H9 (cell line): Measurements from ENCODE around the gene BICD1. TPM values are rescaled to one million over a fixed set of nuclear protein-coding genes. Genes with fewer than 3 reads are reported as not detected.

ENCODE experiments used
- DNase-seq: peaks from one replicate; pipeline ENCODE4 v3.0.0-alpha.2; 2017
- H2AFZ ChIP-seq: one replicate; pipeline ENCODE4 v1.6.1; 2013; ENCODE audit warnings: mild to moderate bottlenecking, low read length, control low read depth, moderate library complexity
- H2AK5ac ChIP-seq: 2 replicates; pipeline ENCODE4 v1.6.1; 2013; ENCODE audit warnings: low read length, control low read depth, mixed read lengths; ENCODE audit not compliant: insufficient read length
- H2BK120ac ChIP-seq: one replicate; pipeline ENCODE4 v1.6.1; 2013; ENCODE audit warnings: low read depth, mild to moderate bottlenecking, low read length, control low read depth, inconsistent platforms; ENCODE audit not compliant: poor library complexity, severe bottlenecking
- H2BK12ac ChIP-seq: 2 replicates; pipeline ENCODE4 v1.6.1; 2013; ENCODE audit warnings: low read length, control low read depth, mixed read lengths, low read depth; ENCODE audit not compliant: insufficient read length
- H2BK15ac ChIP-seq: 2 replicates; pipeline ENCODE4 v1.6.1; 2013; ENCODE audit warnings: low read depth, low read length, control low read depth
- H2BK20ac ChIP-seq: one replicate; pipeline ENCODE4 v1.6.1; 2013; ENCODE audit warnings: low read depth, mild to moderate bottlenecking, low read length, control low read depth, inconsistent platforms; ENCODE audit not compliant: poor library complexity, severe bottlenecking
- H2BK5ac ChIP-seq: 2 replicates; pipeline ENCODE4 v1.6.1; 2013; ENCODE audit warnings: low read length, control low read depth, mixed read lengths; ENCODE audit not compliant: insufficient read length
- H3K14ac ChIP-seq: 2 replicates; pipeline ENCODE4 v1.6.1; 2013; ENCODE audit warnings: low read length, control low read depth; ENCODE audit not compliant: insufficient read depth
- H3K18ac ChIP-seq: 2 replicates; pipeline ENCODE4 v1.6.1; 2013; ENCODE audit warnings: low read depth, mild to moderate bottlenecking, mixed read lengths, low read length, control low read depth; ENCODE audit not compliant: insufficient read length
- H3K23ac ChIP-seq: 2 replicates; pipeline ENCODE4 v1.6.1; 2013; ENCODE audit warnings: low read length, control low read depth, mixed read lengths, low read depth; ENCODE audit not compliant: insufficient read length
- H3K23me2 ChIP-seq: 2 replicates; pipeline ENCODE4 v1.6.1; 2013; ENCODE audit warnings: low read depth, mild to moderate bottlenecking, mixed read lengths, low read length, control low read depth; ENCODE audit not compliant: insufficient read length, poor library complexity, severe bottlenecking
- H3K27ac ChIP-seq: 2 replicates; pipeline ENCODE4 v1.5.1; 2013; ENCODE audit warnings: low read length, control low read depth, mixed read lengths, low read depth; ENCODE audit not compliant: insufficient read length
- H3K27me3 ChIP-seq: 2 replicates; pipeline ENCODE4 v1.6.1; 2013; ENCODE audit warnings: low read length, control low read depth, inconsistent platforms; ENCODE audit not compliant: insufficient read depth
- H3K4ac ChIP-seq: 2 replicates; pipeline ENCODE4 v1.6.1; 2013; ENCODE audit warnings: low read depth, mild to moderate bottlenecking, control low read depth, inconsistent platforms, low read length, moderate library complexity
- H3K4me1 ChIP-seq: 2 replicates; pipeline ENCODE4 v1.6.1; 2013; ENCODE audit warnings: low read length, control low read depth, inconsistent platforms; ENCODE audit not compliant: insufficient read depth
- H3K4me2 ChIP-seq: 2 replicates; pipeline ENCODE4 v1.6.1; 2013; ENCODE audit warnings: low read length, control low read depth, mixed read lengths; ENCODE audit not compliant: insufficient read length, insufficient read depth
- H3K56ac ChIP-seq: 2 replicates; pipeline ENCODE4 v1.6.1; 2013; ENCODE audit warnings: low read depth, mild to moderate bottlenecking, mixed read lengths, low read length, control low read depth; ENCODE audit not compliant: insufficient read length
- H3K79me1 ChIP-seq: 2 replicates; pipeline ENCODE4 v1.6.1; 2013; ENCODE audit warnings: low read depth, mild to moderate bottlenecking, moderate library complexity, low read length, control low read depth, inconsistent platforms; ENCODE audit not compliant: insufficient read depth, poor library complexity, severe bottlenecking
- H3K79me2 ChIP-seq: 2 replicates; pipeline ENCODE4 v1.6.1; 2013; ENCODE audit warnings: low read length, control low read depth, inconsistent platforms; ENCODE audit not compliant: insufficient read depth
- H3K9ac ChIP-seq: 2 replicates; pipeline ENCODE4 v1.6.1; 2013; ENCODE audit warnings: low read length, control low read depth, mixed read lengths; ENCODE audit not compliant: insufficient read length; ENCODE audit errors: extremely low read depth
- H3K9me3 ChIP-seq: one replicate; pipeline ENCODE4 v1.6.1; 2013; ENCODE audit warnings: low read depth, low read length, inconsistent platforms; ENCODE audit not compliant: control insufficient read depth
- H3T11ph ChIP-seq: one replicate; pipeline ENCODE4 v1.6.1; 2013; ENCODE audit warnings: mild to moderate bottlenecking, low read length, control low read depth, inconsistent platforms
- H4K20me1 ChIP-seq: one replicate; pipeline ENCODE4 v1.6.1; 2013; ENCODE audit not compliant: control insufficient read depth, insufficient read length, insufficient read depth
- H4K5ac ChIP-seq: 2 replicates; pipeline ENCODE4 v1.6.1; 2013; ENCODE audit warnings: low read depth, mild to moderate bottlenecking, mixed read lengths, low read length, control low read depth; ENCODE audit not compliant: insufficient read length
- H4K8ac ChIP-seq: replicated peaks from 2 replicates; pipeline ENCODE4 v1.6.1; 2013; ENCODE audit warnings: low read length, control low read depth, mixed read lengths, low read depth; ENCODE audit not compliant: insufficient read length
- H4K91ac ChIP-seq: 2 replicates; pipeline ENCODE4 v1.6.1; 2013; ENCODE audit warnings: low read depth, mild to moderate bottlenecking, moderate library complexity, mixed read lengths, low read length, control low read depth; ENCODE audit not compliant: insufficient read length
- H3K27ac Mint-ChIP-seq, 3 experiments: 2 replicates in 2 of 3; 3 replicates in 1 of 3; pipeline ENCODE4 v1.8.0; 2020 to 2021; ENCODE audit warnings: mixed read lengths in 3 of 3, mild to moderate bottlenecking in 1 of 3, moderate library complexity in 1 of 3
- H3K27me3 Mint-ChIP-seq: 2 replicates; pipeline ENCODE4 v1.8.0; 2021; ENCODE audit warnings: low read depth, mild to moderate bottlenecking, moderate library complexity, mixed read lengths
- H3K36me3 Mint-ChIP-seq, 3 experiments: 2 replicates in 2 of 3; 3 replicates in 1 of 3; pipeline ENCODE4 v1.8.0; 2020 to 2021; ENCODE audit warnings: low read depth in 3 of 3, mixed read lengths in 3 of 3; ENCODE audit not compliant: insufficient read depth in 1 of 3
- H3K4me1 Mint-ChIP-seq, 2 experiments: 2 replicates each; pipeline ENCODE4 v1.8.0; 2020; ENCODE audit warnings: mixed read lengths in 2 of 2
- H3K4me3 Mint-ChIP-seq, 2 experiments: 2 replicates in 1 of 2; 3 replicates in 1 of 2; pipeline ENCODE4 v1.8.0; 2020 to 2021; ENCODE audit warnings: mild to moderate bottlenecking in 2 of 2, mixed read lengths in 2 of 2, moderate library complexity in 1 of 2
- H3K9me3 Mint-ChIP-seq, 2 experiments: 2 replicates in 1 of 2; 3 replicates in 1 of 2; pipeline ENCODE4 v1.8.0; 2020; ENCODE audit warnings: mild to moderate bottlenecking in 2 of 2, mixed read lengths in 2 of 2, moderate library complexity in 1 of 2
- CTCF ChIP-seq: fragments of 200-600 bp; sonication (generic); conservative IDR thresholded peaks from 3 replicates; pipeline ENCODE4 v1.8.0; 2021; ENCODE audit warnings: antibody characterized with exemption, mild to moderate bottlenecking
- WGBS: extraction: QIAGEN DNeasy Blood & Tissue Kit; methylation state at CpG from one replicate; pipeline ENCODE4 v1.1.7; 2013; ENCODE audit warnings: missing lambda C conversion rate, low lambda C conversion rate, mixed read lengths; ENCODE audit not compliant: insufficient read length; ENCODE audit errors: extremely low coverage; 5-methylcytosine and 5-hydroxymethylcytosine counted together
- total RNA-seq: library from RNA; stranded (reverse); gene quantifications from 2 replicates; pipeline ENCODE4 v1.2.1, GENCODE V29; 2021

BICD1 gene
- total RNA-seq, 1 experiment from 2014 or later: 134 TPM

DNA sequence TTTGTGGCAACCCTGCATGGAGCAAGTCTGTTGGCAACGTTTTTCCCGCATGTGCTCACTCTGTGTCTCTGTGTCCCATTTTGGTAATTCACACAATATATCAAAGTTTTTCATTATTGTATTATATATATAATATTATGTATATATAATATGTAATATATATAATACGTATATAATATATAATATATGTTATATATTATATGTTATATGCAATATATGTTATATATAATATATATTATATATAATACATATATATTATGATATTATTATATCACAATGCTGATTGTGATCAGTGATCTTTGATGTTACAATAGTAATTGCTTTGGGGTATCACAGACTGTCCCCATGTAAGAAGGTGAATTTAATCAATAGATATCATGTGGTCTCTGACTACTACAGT is 84.8 kb downstream of the BICD1 start:
- Histone ChIP-seq H3K9ac (no peak overlapping the region), H3K79me2 (no peaks in the 10 kb centered on the region), H2AK5ac (no peak overlapping the region), H2BK5ac (no peak overlapping the region), H3K27ac (no peak overlapping the region), H3K23me2 (no peaks in the 10 kb centered on the region), H4K5ac (no peak overlapping the region), H3K14ac (no peak overlapping the region), H4K8ac (no peak overlapping the region), H2BK120ac (no peak overlapping the region), H2BK12ac (no peak overlapping the region), H3K18ac (no peak overlapping the region), H3K56ac (no peak overlapping the region), H4K20me1 (no peaks in the 10 kb centered on the region), H3T11ph (no peak overlapping the region), H3K4me1 (no peaks in the 10 kb centered on the region), H2BK15ac (no peak overlapping the region), H2BK20ac (no peak overlapping the region), H3K79me1 (no peaks in the 10 kb centered on the region), H2AFZ (no peak overlapping the region), H4K91ac (no peak overlapping the region), H3K27me3 (no peaks in the 10 kb centered on the region), H3K4ac (no peak overlapping the region), H3K4me2 (no peak overlapping the region), H3K23ac (no peak overlapping the region), H3K9me3 (no peaks in the 10 kb centered on the region)
- Mint-ChIP-seq H3K9me3 (peaks cover 39 to 42% of the 10 kb centered on the region in 2 experiments), H3K36me3 (peaks cover 48 to 76% (median 74%) of the 10 kb centered on the region in 3 experiments), H3K4me1 (peaks cover 0 to 5% of the 10 kb centered on the region in 2 experiments; a peak in 1 of 4 replicates), H3K27ac (no peak overlapping the region), H3K4me3 (no peak overlapping the region), H3K27me3 (no peaks in the 10 kb centered on the region)
- DNase-seq: no peak
- no peak for TF ChIP-seq CTCF
- no CpG with 5 or more reads among the region's 3 CpGs for WGBS
